HUES6 (cell line): ENCODE measurements around the gene TGFB1I1.
"Not testable (repeated sequence)": the region's sequence is repeated elsewhere in the genome, so short reads cannot be mapped to it uniquely, and the experiment has no call there.

ENCODE experiments used
- H3K27ac ChIP-seq: 2 replicates; pipeline ENCODE4 v1.7.0; 2013; ENCODE audit warnings: low read depth, mild to moderate bottlenecking, low read length, inconsistent platforms
- H3K27me3 ChIP-seq: 2 replicates; pipeline ENCODE4 v1.6.1; 2013; ENCODE audit warnings: low read length; ENCODE audit not compliant: control insufficient read depth, insufficient read depth
- H3K36me3 ChIP-seq: 2 replicates; pipeline ENCODE4 v1.6.1; 2013; ENCODE audit warnings: low read length; ENCODE audit not compliant: control insufficient read depth, insufficient read depth
- H3K4me1 ChIP-seq: 2 replicates; pipeline ENCODE4 v1.6.1; 2013; ENCODE audit warnings: low read length; ENCODE audit not compliant: control insufficient read depth, insufficient read depth
- H3K4me3 ChIP-seq: 2 replicates; pipeline ENCODE4 v1.5.1; 2013; ENCODE audit warnings: low read depth, low read length
- H3K9ac ChIP-seq: one replicate; pipeline ENCODE4 v1.6.1; 2013; ENCODE audit warnings: mild to moderate bottlenecking, low read length
- H3K9me3 ChIP-seq: 2 replicates; pipeline ENCODE4 v1.6.1; 2013; ENCODE audit warnings: low read depth, low read length; ENCODE audit not compliant: control insufficient read depth, insufficient read depth

The TGFB1I1 gene

GRCh38 chr16:31435341-31436220 lies 36.4 kb upstream of the TGFB1I1 start:
- H3K27me3 ChIP-seq: no peaks in the 10 kb centered on the region
- no peak overlapping the region for H3K27ac ChIP-seq
- no peak overlapping the region for H3K9ac ChIP-seq
- H3K4me3 ChIP-seq: no peak overlapping the region
- peaks cover 14% of the 10 kb centered on the region for H3K4me1 ChIP-seq
- H3K9me3 ChIP-seq: no peaks in the 10 kb centered on the region
- H3K36me3 ChIP-seq: no peaks in the 10 kb centered on the region

DNA sequence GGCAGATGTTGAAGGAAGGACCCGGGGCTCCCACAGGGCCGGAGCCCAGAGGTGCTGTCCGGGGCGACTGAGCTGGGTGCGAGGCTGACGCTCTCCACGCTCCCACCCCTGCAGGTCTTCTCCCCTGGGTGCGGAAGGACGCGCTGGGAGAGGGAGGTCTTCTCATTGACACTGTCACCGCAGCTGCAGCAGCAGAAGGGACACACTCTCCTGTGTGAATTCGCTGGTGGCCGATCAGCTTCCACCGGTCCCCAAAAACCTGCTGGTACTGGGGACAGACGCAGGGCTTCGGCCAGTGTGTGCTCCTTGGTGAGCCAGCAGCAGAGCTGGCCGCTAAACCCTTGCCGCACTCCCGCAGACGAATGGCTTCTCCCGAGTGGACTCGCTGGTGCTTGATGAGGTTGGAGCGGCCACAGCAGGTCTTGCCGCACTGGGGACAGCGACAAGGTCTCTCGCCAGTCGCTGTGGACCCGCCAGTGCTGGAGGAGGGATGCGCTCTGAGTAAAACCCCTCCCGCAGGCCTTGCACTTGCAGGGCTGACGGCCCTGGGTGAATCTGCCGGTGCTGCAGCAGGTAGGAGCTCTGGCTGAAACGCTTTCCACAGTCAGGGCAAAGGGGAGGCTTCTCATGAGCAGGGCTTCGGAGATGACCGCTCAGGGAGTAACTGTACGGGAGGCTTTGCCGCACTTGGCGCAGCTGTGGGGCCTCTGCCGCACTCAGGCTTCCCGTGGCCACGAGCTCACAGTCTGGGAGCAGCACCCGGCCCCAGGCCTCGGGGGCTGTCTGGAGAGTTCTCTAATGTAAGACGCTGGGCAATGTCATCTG lies 35.5 kb upstream of the TGFB1I1 start:
- Histone ChIP-seq H3K4me3 (no peak overlapping the region), H3K9me3 (no peaks in the 10 kb centered on the region), H3K27ac (no peak overlapping the region), H3K9ac (no peak overlapping the region), H3K4me1 (peaks cover 12% of the 10 kb centered on the region), H3K27me3 (no peaks in the 10 kb centered on the region), H3K36me3 (no peaks in the 10 kb centered on the region)

- no peak overlapping the region for H3K9ac ChIP-seq
- H3K27ac ChIP-seq: no peak overlapping the region
- no peak overlapping the region for H3K4me3 ChIP-seq
- peaks cover 15% of the 10 kb centered on the region for H3K4me1 ChIP-seq
- H3K36me3 ChIP-seq: no peaks in the 10 kb centered on the region
- no peaks in the 10 kb centered on the region for H3K9me3 ChIP-seq
- no peaks in the 10 kb centered on the region for H3K27me3 ChIP-seq
Measured at GRCh38 chr16:31438414-31438813, 33.5 kb upstream of the TGFB1I1 start.

- H3K27ac ChIP-seq, H3K27me3 ChIP-seq, H3K36me3 ChIP-seq, H3K9ac ChIP-seq, H3K9me3 ChIP-seq, H3K4me3 ChIP-seq: not testable (repeated sequence)
- peaks cover 15% of the 10 kb centered on the region for H3K4me1 ChIP-seq
Measured at GRCh38 chr16:31439023-31439422, 32.9 kb upstream of the TGFB1I1 start.

DNA sequence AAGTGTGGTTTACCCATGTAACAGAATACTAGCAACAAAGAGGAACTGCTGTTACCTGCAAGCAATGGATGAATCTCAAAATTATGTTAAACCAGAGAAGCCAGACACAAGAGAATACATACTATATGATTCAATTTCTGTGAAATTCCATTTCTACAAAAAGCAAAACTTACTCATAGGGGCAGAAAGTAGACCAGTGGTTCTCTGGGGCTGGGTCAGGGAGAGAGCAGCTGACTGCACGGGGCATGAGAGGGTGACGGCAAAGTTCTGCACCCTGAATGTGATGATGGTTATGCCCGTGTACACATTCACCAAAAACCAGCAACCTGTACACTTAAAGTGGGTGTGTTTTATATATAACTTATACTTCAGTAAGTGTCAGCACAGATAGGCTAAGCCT lies 32.4 kb upstream of the TGFB1I1 start:
- H3K27ac ChIP-seq: no peak overlapping the region
- H3K36me3 ChIP-seq: no peaks in the 10 kb centered on the region
- H3K9ac ChIP-seq: no peak overlapping the region
- H3K9me3 ChIP-seq: no peaks in the 10 kb centered on the region
- peaks cover 15% of the 10 kb centered on the region for H3K4me1 ChIP-seq
- H3K4me3 ChIP-seq: no peak overlapping the region
- no peaks in the 10 kb centered on the region for H3K27me3 ChIP-seq

DNA sequence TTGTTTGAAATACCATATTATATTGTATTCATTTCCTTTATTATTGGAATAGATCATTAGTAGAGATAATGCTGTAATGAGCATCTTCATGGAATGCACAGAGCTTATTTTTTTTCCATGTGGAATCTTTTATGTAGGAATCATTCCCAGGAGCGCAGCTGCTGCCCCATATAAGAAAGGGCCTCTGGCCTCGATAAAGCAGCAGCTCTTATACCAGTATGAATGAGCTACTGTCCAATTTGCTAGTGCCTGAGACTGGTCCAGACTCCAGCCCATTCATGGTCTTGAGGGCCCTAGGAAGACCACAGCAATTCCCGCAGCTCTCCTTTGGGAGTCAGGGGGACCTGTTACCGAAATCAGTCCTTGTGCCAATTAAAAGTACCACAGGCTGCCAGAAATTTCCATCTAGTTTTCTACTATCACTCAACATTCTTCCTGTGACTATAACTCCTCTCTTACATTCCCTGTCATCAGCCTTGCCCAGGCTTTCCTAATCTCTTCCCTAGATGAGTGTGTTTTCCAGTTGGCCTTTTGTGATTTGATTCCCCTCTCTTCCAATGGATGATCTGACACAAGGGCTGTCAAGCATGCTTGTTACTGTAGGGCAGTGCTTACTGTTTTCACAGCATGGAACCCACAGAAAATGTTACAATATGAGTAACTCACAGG lies 31.3 kb upstream of the TGFB1I1 start:
- Histone ChIP-seq H3K9ac (no peak overlapping the region), H3K36me3 (no peaks in the 10 kb centered on the region), H3K27me3 (no peaks in the 10 kb centered on the region)

GRCh38 chr16:31441956-31442355 lies 30.0 kb upstream of the TGFB1I1 start:
- Histone ChIP-seq H3K36me3 (no peaks in the 10 kb centered on the region), H3K9ac (no peak overlapping the region), H3K9me3 (no peaks in the 10 kb centered on the region), H3K4me3 (peak overlapping the region; percentile 70; the same call in 1 of the 2 replicates), H3K27ac (no peak overlapping the region), H3K27me3 (no peaks in the 10 kb centered on the region), H3K4me1 (peaks cover 3% of the 10 kb centered on the region; the same call in 1 of the 2 replicates)

More for the DNA sequence above, 31.3 kb upstream of the TGFB1I1 start:
- Histone ChIP-seq H3K4me3 (no peak overlapping the region), H3K9me3 (no peaks in the 10 kb centered on the region), H3K27ac (no peak overlapping the region), H3K4me1 (peaks cover 10% of the 10 kb centered on the region; the same call in 1 of the 2 replicates)

DNA sequence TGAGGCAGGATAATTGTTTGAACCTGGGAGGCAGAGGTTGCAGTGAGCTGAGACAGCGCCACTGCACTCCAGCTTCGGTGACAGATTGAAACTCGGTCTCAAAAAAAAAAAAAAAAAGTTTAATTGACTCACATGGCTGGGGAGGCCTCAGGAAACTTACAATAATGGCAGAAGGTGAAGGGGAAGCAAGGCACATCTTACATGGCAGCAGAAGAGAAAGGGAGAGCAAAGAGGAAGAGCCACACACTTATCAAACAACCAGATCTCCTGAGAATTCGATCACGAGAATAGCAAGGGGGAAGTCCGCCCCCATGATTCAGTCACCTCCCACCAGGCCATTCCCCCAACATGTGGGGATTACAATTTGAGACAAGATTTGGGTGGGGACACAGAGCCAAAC lies 26.0 kb upstream of the TGFB1I1 start:
- H3K9me3 ChIP-seq, H3K36me3 ChIP-seq, H3K4me3 ChIP-seq, H3K27me3 ChIP-seq, H3K9ac ChIP-seq, H3K4me1 ChIP-seq, H3K27ac ChIP-seq: not testable (repeated sequence)

GRCh38 chr16:31451201-31451600 lies 20.8 kb upstream of the TGFB1I1 start:
- Histone ChIP-seq H3K27ac (no peak overlapping the region), H3K27me3 (no peaks in the 10 kb centered on the region), H3K36me3 (no peaks in the 10 kb centered on the region), H3K9me3 (no peaks in the 10 kb centered on the region), H3K4me1 (peaks cover 29% of the 10 kb centered on the region), H3K4me3 (no peak overlapping the region), H3K9ac (no peak overlapping the region)

- Histone ChIP-seq H3K9ac (no peak overlapping the region), H3K4me1 (peaks cover 31% of the 10 kb centered on the region), H3K27ac (no peak overlapping the region), H3K4me3 (no peak overlapping the region), H3K36me3 (no peaks in the 10 kb centered on the region), H3K27me3 (no peaks in the 10 kb centered on the region), H3K9me3 (no peaks in the 10 kb centered on the region)
Measured at GRCh38 chr16:31451681-31452351, 20.1 kb upstream of the TGFB1I1 start.
